ENCODE measurements around the gene ARMC2. TPM values are rescaled to one million over a fixed set of nuclear protein-coding genes. Genes with fewer than 3 reads are reported as not detected.

Gene ARMC2
- total RNA-seq, 4 donors from 2014 or later = 2.2 to 15.3 (median 7.8) TPM

- ATAC-seq (ENCODE audit: low FRiP score) = no peak
- no peak for DNase-seq (ENCODE audit: low spot score)
Measured at GRCh38 chr6:109002882-109003281, 154.7 kb downstream of the ARMC2 start.

DNA sequence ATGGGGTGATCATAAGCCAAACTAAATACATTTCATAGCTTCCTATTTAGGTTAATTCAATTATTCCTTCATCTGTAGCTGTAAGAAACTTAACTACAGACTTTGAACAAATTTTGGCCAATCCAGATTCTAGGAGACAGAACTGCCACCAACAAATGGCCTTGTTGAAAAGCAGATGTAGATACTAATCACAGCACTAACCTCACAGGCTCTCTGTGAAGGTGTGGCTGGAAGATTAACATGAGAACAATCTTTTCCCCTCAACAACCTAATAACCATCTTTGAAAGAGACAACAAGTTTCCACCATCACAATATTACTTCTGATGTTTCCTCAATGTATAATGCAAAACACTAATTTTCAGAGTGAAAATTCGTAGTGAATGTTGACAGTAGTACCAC, 158.6 kb downstream of the ARMC2 start:
- ATAC-seq (ENCODE audit: low FRiP score) = no peak
- TF ChIP-seq, protein P1, sequence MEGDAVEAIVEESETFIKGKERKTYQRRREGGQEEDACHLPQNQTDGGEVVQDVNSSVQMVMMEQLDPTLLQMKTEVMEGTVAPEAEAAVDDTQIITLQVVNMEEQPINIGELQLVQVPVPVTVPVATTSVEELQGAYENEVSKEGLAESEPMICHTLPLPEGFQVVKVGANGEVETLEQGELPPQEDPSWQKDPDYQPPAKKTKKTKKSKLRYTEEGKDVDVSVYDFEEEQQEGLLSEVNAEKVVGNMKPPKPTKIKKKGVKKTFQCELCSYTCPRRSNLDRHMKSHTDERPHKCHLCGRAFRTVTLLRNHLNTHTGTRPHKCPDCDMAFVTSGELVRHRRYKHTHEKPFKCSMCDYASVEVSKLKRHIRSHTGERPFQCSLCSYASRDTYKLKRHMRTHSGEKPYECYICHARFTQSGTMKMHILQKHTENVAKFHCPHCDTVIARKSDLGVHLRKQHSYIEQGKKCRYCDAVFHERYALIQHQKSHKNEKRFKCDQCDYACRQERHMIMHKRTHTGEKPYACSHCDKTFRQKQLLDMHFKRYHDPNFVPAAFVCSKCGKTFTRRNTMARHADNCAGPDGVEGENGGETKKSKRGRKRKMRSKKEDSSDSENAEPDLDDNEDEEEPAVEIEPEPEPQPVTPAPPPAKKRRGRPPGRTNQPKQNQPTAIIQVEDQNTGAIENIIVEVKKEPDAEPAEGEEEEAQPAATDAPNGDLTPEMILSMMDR (IDR thresholded peaks at IDR 0.05) = no peak
- no peak for DNase-seq (ENCODE audit: low spot score)

More at GRCh38 chr6:109002882-109003281, 154.7 kb downstream of the ARMC2 start:
- TF ChIP-seq, protein P1 (IDR thresholded peaks at IDR 0.05) = no peak

DNA sequence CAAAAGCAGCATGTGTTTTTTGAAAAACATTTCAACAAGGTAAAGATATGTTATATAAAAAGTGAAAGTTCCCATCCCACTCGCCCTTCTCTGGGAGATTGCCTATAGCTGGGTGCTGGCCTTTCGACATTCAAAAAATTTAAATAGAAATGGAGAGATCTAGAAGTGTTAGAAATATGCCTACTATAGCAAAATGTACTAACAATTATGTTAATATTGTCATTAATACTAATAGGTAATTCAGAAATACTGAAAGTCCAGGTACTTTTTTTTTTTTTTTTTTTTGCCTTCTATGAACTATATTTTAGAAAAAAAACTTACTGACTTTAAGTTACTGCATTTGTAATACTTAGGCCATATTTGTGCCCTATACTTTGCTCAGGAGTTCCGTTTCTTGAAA, 159.3 kb downstream of the ARMC2 start:
- DNase-seq (ENCODE audit: low spot score) = no peak
- TF ChIP-seq, protein P1 (IDR thresholded peaks at IDR 0.05) = no peak
- no peak for ATAC-seq (ENCODE audit: low FRiP score)

GRCh38 chr6:109008054-109008453, 159.8 kb downstream of the ARMC2 start:
- DNase-seq (ENCODE audit: low spot score) (no peak), ATAC-seq (ENCODE audit: low FRiP score) (no peak)
- TF ChIP-seq, protein P1 (IDR thresholded peaks at IDR 0.05) = no peak

- TF ChIP-seq, protein P1 (IDR thresholded peaks at IDR 0.05) = no peak
- ATAC-seq (ENCODE audit: low FRiP score) (no peak), DNase-seq (ENCODE audit: low spot score) (no peak)
Measured at GRCh38 chr6:109008537-109009235, 160.5 kb downstream of the ARMC2 start.

DNA sequence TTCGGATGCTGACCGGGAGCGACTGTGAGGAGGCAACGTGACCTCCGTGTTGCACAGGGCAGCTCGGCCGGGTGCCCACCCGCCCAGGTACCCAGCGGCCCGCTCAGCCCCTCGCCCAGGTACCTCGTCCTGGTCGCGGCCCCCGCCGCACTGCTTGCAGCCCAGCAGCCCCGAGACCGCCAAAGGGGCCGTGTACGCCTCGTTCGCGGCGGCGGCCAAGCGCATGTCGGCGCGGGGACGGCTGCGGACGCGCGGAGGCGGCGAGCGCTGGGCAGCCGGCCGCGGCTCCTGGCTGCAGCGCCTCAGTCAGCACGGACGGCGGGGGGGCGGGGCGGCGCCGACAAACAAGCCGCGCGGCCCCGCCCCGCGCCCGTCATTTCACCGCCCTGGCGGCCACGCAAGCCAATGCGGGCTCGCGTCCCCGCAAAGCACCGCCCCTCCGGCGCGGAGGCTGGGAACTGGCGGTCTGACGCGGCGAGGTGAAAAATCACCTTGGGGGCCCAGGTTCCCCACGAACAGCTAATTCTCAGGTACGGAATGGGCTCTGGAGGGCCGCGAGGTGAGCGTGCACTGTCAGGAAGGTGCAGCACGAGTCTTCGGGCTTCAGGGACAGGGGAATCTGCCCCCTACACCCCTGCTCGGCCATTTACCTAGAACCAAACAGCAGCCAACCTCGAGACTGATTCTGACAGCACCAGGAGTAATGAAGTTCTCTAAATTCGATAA, 161.2 kb downstream of the ARMC2 start:
- ATAC-seq (ENCODE audit: low FRiP score) (peak; percentile 99), DNase-seq (ENCODE audit: low spot score) (peak; percentile 85)
- TF ChIP-seq, protein P1 (IDR thresholded peaks at IDR 0.05) = no peak

Measured in omental fat pad (tissue), 4 donors.